Endothelial cell of umbilical vein (primary cell): Measurements from ENCODE around the gene CXCR5. TPM values are rescaled to one million over a fixed set of nuclear protein-coding genes. Genes with fewer than 3 reads are reported as not detected.

Experiments used
- BruUV-seq: library from RNA; stranded (reverse); fragments of 400-500 nt; replicated peaks from 2 replicates; lab custom pipeline; 2021; lab: Mats Ljungman, UMichigan
- CTCF ChIA-PET: fragments of 300-600, 350-600 bp; sonication (Branson Sonifier 250); formaldehyde crosslinking; loops from one replicate; lab custom pipeline; 2021; ENCODE audit warnings: antibody characterized with exemption, inconsistent platforms; lab: Charles Lee
- POLR2A ChIA-PET: fragments of 300-600, 350-600 bp; sonication (Branson Sonifier 250); formaldehyde crosslinking; loops from one replicate; lab custom pipeline; 2021; ENCODE audit warnings: antibody characterized with exemption, inconsistent platforms; lab: Charles Lee
- DNase-seq: peaks from one replicate; pipeline ENCODE4 v3.0.0-alpha.2; 2011; ENCODE audit warnings: low read depth, low spot score
- FAIRE-seq: peaks from 2 replicates; lab custom pipeline; 2011; peaks lifted over from hg19 to GRCh38; lab: Jason Lieb, UNC
- H2AFZ ChIP-seq: 2 replicates; pipeline ENCODE4 v1.6.0; 2012; ENCODE audit warnings: low read depth, low read length, control low read depth, inconsistent platforms
- H3K27ac ChIP-seq: 2 replicates; pipeline ENCODE4 v1.5.1; 2011; ENCODE audit warnings: low read depth, mild to moderate bottlenecking, control low read depth, low read length, moderate library complexity; ENCODE audit not compliant: insufficient read depth
- H3K27me3 ChIP-seq, 2 experiments: 2 replicates each; pipeline versions ENCODE4 v1.6.0 to v1.6.1; 2011; ENCODE audit warnings: low read length in 2 of 2, mixed read lengths in 1 of 2; ENCODE audit not compliant: control insufficient read depth in 2 of 2, insufficient read depth in 2 of 2
- H3K36me3 ChIP-seq, 2 experiments: 2 replicates in 1 of 2; 3 replicates in 1 of 2; pipeline ENCODE4 v1.5.1; 2011; ENCODE audit warnings: low read length in 2 of 2, mild to moderate bottlenecking in 1 of 2, moderate library complexity in 1 of 2; ENCODE audit not compliant: control insufficient read depth in 2 of 2, insufficient read depth in 2 of 2; ENCODE audit errors: extremely low read depth in 1 of 2
- H3K4me1 ChIP-seq: 3 replicates; pipeline ENCODE4 v1.5.1; 2011; ENCODE audit warnings: mild to moderate bottlenecking, low read length; ENCODE audit not compliant: control insufficient read depth, insufficient read depth; ENCODE audit errors: extremely low read depth
- H3K4me2 ChIP-seq: 2 replicates; pipeline ENCODE4 v1.6.1; 2011; ENCODE audit warnings: low read length, control low read depth, mixed read lengths; ENCODE audit not compliant: insufficient read depth
- H3K4me3 ChIP-seq, 3 experiments: fragments of 200-600 bp in 1 of 3; sonication (generic), shearing (Covaris generic) in 1 of 3; replicated peaks in 1 of 3; 2 replicates each; pipeline ENCODE4 v1.5.1; 2011 to 2016; ENCODE audit warnings: control low read depth in 3 of 3, low read length in 3 of 3, mild to moderate bottlenecking in 2 of 3, inconsistent platforms in 1 of 3, low read depth in 1 of 3, moderate library complexity in 1 of 3; ENCODE audit not compliant: insufficient read depth in 1 of 3
- H3K79me2 ChIP-seq: 2 replicates; pipeline ENCODE4 v1.6.0; 2012; ENCODE audit warnings: low read length, inconsistent platforms; ENCODE audit not compliant: control insufficient read depth, insufficient read depth
- H3K9ac ChIP-seq: replicated peaks from 2 replicates; pipeline ENCODE3; 2011; ENCODE audit warnings: low read length, control low read depth; ENCODE audit not compliant: insufficient read depth; ENCODE audit errors: extremely low read depth
- H3K9me1 ChIP-seq: replicated peaks from 3 replicates; pipeline ENCODE4 v1.6.0; 2011; ENCODE audit warnings: mild to moderate bottlenecking, low read length; ENCODE audit not compliant: control insufficient read depth, insufficient read depth; ENCODE audit errors: extremely low read depth
- H3K9me3 ChIP-seq: replicated peaks from 2 replicates; pipeline ENCODE4 v1.5.1; 2012; ENCODE audit warnings: low read length, inconsistent platforms; ENCODE audit not compliant: control insufficient read depth, insufficient read depth
- H4K20me1 ChIP-seq: replicated peaks from 2 replicates; pipeline ENCODE3; 2011; ENCODE audit warnings: mild to moderate bottlenecking, low read length; ENCODE audit not compliant: control insufficient read depth, insufficient read depth; ENCODE audit errors: extremely low read depth
- CTCF ChIP-seq, 2 donors: IDR thresholded peaks; 1 replicate in 1 of 2; 2 replicates in 1 of 2; pipeline ENCODE4 v1.5.1; 2011; ENCODE audit warnings: low read length in 2 of 2, mild to moderate bottlenecking in 2 of 2, moderate library complexity in 2 of 2, control low read depth in 1 of 2, inconsistent platforms in 1 of 2, low read depth in 1 of 2; ENCODE audit not compliant: insufficient read depth in 1 of 2; ENCODE audit errors: extremely low read depth in 1 of 2
- EZH2 ChIP-seq: IDR thresholded peaks from 2 replicates; pipeline ENCODE4 v1.6.1; 2012; ENCODE audit warnings: borderline replicate concordance, low read depth, mild to moderate bottlenecking, moderate library complexity, low read length, inconsistent platforms; ENCODE audit not compliant: severe bottlenecking
- FOS ChIP-seq: IDR thresholded peaks from 2 replicates; pipeline ENCODE4 v1.6.1; 2011; ENCODE audit warnings: mild to moderate bottlenecking, low read length, moderate library complexity, borderline replicate concordance; ENCODE audit not compliant: insufficient read depth
- GATA2 ChIP-seq: IDR thresholded peaks from 2 replicates; pipeline ENCODE4 v1.7.0; 2011; ENCODE audit warnings: low read depth, mild to moderate bottlenecking, moderate library complexity, mixed read lengths, low read length; ENCODE audit not compliant: insufficient read length, insufficient read depth
- JUN ChIP-seq: IDR thresholded peaks from 2 replicates; pipeline ENCODE4 v1.6.1; 2011; ENCODE audit warnings: borderline replicate concordance, low read depth; ENCODE audit not compliant: insufficient read length, insufficient read depth
- MAX ChIP-seq: IDR thresholded peaks from 2 replicates; pipeline ENCODE4 v1.6.1; 2011; ENCODE audit not compliant: insufficient read depth, insufficient read length
- MYC ChIP-seq: IDR thresholded peaks from one replicate; pipeline ENCODE4 v1.6.1; 2011; ENCODE audit warnings: mild to moderate bottlenecking, low read depth, low read length
- POLR2A ChIP-seq: IDR thresholded peaks from 2 replicates; pipeline ENCODE4 v1.6.1; 2012; ENCODE audit warnings: low read depth, mild to moderate bottlenecking, control low read depth, low read length
- POLR2AphosphoS5 ChIP-seq: IDR thresholded peaks from 2 replicates; pipeline ENCODE4 v1.6.1; 2012; ENCODE audit warnings: low read depth, mild to moderate bottlenecking, control low read depth, low read length, moderate library complexity; ENCODE audit not compliant: insufficient read depth
- dilution Hi-C: fragments of 300-500 bp; cut with MboI; formaldehyde crosslinking; loops from one replicate; pipeline ENCODE4 v1.15.0; 2019; ENCODE audit warnings: low sequenced_read_pairs; ENCODE audit not compliant: extremely low pct_ligation_motif_present
- intact Hi-C: fragments of 100-400 bp; cut with micrococcal nuclease; formaldehyde crosslinking; loops from one replicate; pipeline ENCODE4 v1.10.0; 2022
- polyA plus RNA-seq, 4 experiments: library from polyadenylated mRNA; depleted of rRNA in 3 of 4; stranded (reverse) in 3 of 4; unstranded in 1 of 4; fragments of >200 nt; gene quantifications; 2 replicates each; pipeline versions ENCODE4 v1.2.1 to v1.2.3, GENCODE V29; 2011 to 2012; ENCODE audit warnings: missing spikeins in 1 of 4
- total RNA-seq: library from RNA; stranded (reverse); gene quantifications from 2 replicates; pipeline ENCODE4 v1.2.3, GENCODE V29; 2021

CXCR5 gene
- total and polyA plus RNA-seq, 2 donors (not counting 3 experiments of a cell fraction or from before 2014, with no cell fraction given) = not detected

GRCh38 chr11:118900535-118901384 is 17.1 kb downstream of the CXCR5 start:
- Histone ChIP-seq H3K4me3 (no peak overlapping the region), H3K9ac (no peak overlapping the region), H3K27me3 (no peaks in the 10 kb centered on the region), H2AFZ (no peak overlapping the region), H3K36me3 (peaks cover 4 to 28% of the 10 kb centered on the region in 2 experiments), H3K4me2 (no peak overlapping the region), H3K9me1 (no peaks in the 10 kb centered on the region), H3K9me3 (no peaks in the 10 kb centered on the region), H3K27ac (no peak overlapping the region), H4K20me1 (no peaks in the 10 kb centered on the region), H3K4me1 (no peaks in the 10 kb centered on the region), H3K79me2 (no peaks in the 10 kb centered on the region)
- intact Hi-C loops = no loop called here
- DNase-seq (no peak), FAIRE-seq (no peak)
- BruUV-seq = no TSS peak
- dilution Hi-C loops = no loop called here
- CTCF ChIA-PET = interaction anchor here (1.2 to 2.2 kb wide), 2 partner anchors 22 to 28 kb away, joined by 4 to 9 read pairs; no protein-coding TSS in a partner anchor
- no peak for TF ChIP-seq MYC
- no peak for TF ChIP-seq FOS
- TF ChIP-seq EZH2 = no peak
- TF ChIP-seq JUN = no peak
- no peak for TF ChIP-seq CTCF (IDR thresholded peaks at IDR 0.05; ENCODE audit: extremely low read depth in 1 of 2, insufficient read depth in 1 of 2, low read depth in 1 of 2, low read length in 2 of 2)
- no peak for TF ChIP-seq POLR2A
- no peak for TF ChIP-seq MAX
- no peak for TF ChIP-seq POLR2AphosphoS5
- no peak for TF ChIP-seq GATA2
- POLR2A ChIA-PET = no interaction called here
